Measurements from ENCODE around the gene ID2. TPM values are rescaled to one million over a fixed set of nuclear protein-coding genes. Genes with fewer than 3 reads are reported as not detected.

ID2 gene
- total RNA-seq, 1 experiment from 2014 or later: 33.0 TPM

DNA sequence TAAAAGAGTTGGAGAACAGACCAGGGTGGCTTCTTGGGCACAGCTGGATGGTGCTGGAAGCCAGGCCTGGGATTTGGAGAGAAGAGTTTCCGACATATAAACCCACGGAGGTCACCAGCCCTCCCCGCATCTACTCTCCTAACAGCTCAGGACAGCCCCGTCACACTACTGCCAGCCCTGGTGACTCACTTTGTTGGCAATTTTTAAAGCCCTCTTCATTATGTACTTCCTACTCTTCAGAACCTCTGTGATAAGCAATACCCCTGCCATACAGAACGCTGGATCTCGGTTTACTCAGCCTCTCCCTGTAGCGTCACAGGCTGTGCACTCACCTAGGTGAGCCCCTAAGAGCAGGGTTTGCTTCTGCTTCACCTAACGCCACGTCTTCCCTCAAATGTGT lies 48.1 kb downstream of the ID2 start:
- no peak for DNase-seq (ENCODE audit: low read depth)

DNA sequence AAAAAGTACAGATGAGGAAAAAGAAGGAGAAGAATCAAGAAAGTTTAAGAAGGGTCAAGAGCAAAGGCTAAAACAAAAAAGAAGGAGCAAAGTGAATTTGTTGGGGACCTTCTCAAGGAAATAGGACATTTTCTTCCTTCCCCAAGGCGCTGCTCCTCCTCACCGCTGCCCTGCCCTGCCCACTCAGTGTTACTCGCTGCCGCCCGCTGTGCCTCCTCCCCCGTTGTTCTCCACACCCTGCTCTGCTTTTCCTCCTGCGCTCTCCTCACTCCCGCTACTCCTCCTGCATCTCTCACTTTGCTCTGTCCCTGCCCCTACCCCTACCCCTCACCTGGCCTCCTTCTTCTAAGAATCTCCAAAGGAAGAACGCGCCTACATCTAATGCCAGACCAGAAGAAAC lies 50.7 kb downstream of the ID2 start:
- no peak for DNase-seq (ENCODE audit: low read depth)

Other genes with a start within 250 kb of the ID2 start
- 16.6 and 19.6 TPM in 2 replicates for gene KIDINS220, start 155.6 kb downstream of the ID2 start, total RNA-seq (2014; rRNA removed; shearing (Covaris generic))